Heart left ventricle (tissue), 13 donors: ENCODE results near the gene ZNF598.

Source experiments
- POLR2A ChIP-seq, 2 donors: fragments of 450-650 bp; IDR thresholded peaks; one replicate each; pipeline ENCODE4 v1.6.1; 2017; ENCODE audit warnings: antibody characterized with exemption in 2 of 2, mild to moderate bottlenecking in 2 of 2, moderate library complexity in 2 of 2
- TF ChIP-seq, protein P1 (sequence below), 12 donors: fragments of 200-600 bp; sonication (generic) in 4 of 12; IDR thresholded peaks; one replicate each; pipeline versions ENCODE4 v1.5.0 to v1.8.0; 2018 to 2022; ENCODE audit warnings: antibody characterized with exemption in 12 of 12, mild to moderate bottlenecking in 5 of 12
- donor health status: ischemic (EF 13 %, LVEDD 7.1; RV severe dilation, severe dysfunction).
- donor health status: DM: no; HTN: yes; CAD: no.
- donor health status: DM: no; HTN: no; CAD: no.
- donor health status: ischemic (EF 25% LVEDD 6.9; RV normal size, moderate dysfunction).
- donor health status: ischemic (EF 25% LVEDD 5.7; RV mildly dilated, moderate dysfunction).
- donor health status: ischemic (EF 35%, LVEDD 5.7; RV mildly dilated, moderate dysfunction).
- donor health status: nonischemic (EF 11% LVEDD 7.7; RV severe dilation, severe dysfunction).
- donor health status: DM: yes; HTN: yes; CAD: no.
- donor health status: PGD.
- donor health status: ischemic (EF 29% LVEDD 5.4; RV normal size, mild dysfunction).
- donor health status: nonischemic (EF 23%, LVEDD 6.1; RV moderate dilation, normal function).

DNA sequence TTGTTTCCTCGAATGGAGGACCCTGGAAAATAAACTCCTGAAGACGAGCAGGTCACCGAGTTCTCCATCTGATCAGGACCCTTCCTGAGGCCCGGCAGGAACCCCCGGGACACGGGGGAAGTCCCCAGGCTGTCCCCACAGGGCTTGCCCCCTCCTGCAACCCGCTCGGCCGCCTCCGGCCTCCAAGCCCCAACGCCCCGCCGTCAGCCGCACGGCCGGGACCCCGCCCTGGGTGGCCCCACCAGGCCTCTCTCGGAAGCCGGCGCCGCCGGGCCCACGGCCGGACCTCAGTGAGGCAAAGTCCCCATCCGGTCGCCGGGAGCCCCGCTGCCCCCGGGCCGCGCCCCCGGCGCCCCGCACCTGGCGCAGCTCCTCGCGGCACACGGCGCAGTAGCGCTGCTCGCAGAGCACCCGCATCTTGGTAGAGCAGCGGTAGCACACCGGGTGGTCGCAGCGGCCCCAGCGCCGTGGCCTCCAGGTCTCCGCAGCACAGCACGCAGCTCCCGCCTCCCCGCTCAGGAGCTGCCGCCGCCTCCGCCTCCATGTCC lies 383 bp downstream of the ZNF598 start:
- TF ChIP-seq, protein P1, sequence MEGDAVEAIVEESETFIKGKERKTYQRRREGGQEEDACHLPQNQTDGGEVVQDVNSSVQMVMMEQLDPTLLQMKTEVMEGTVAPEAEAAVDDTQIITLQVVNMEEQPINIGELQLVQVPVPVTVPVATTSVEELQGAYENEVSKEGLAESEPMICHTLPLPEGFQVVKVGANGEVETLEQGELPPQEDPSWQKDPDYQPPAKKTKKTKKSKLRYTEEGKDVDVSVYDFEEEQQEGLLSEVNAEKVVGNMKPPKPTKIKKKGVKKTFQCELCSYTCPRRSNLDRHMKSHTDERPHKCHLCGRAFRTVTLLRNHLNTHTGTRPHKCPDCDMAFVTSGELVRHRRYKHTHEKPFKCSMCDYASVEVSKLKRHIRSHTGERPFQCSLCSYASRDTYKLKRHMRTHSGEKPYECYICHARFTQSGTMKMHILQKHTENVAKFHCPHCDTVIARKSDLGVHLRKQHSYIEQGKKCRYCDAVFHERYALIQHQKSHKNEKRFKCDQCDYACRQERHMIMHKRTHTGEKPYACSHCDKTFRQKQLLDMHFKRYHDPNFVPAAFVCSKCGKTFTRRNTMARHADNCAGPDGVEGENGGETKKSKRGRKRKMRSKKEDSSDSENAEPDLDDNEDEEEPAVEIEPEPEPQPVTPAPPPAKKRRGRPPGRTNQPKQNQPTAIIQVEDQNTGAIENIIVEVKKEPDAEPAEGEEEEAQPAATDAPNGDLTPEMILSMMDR (IDR thresholded peaks at IDR 0.05) = no peak
- TF ChIP-seq POLR2A (IDR thresholded peaks at IDR 0.05) = no peak
